K562 (cell line): ENCODE data around the gene ACOD1. TPM values are rescaled to one million over a fixed set of nuclear protein-coding genes. Genes with fewer than 3 reads are reported as not detected.

ENCODE experiments used
- DDX20 ChIP-seq: fragments of 450-650 bp; IDR thresholded peaks from 2 replicates; pipeline ENCODE4 v1.6.1; 2016; ENCODE audit warnings: missing genetic modification characterization, low read depth, mild to moderate bottlenecking, missing compliant biosample characterization, moderate library complexity
- FOXP1 ChIP-seq: sonication (generic); formaldehyde crosslinking; IDR thresholded peaks from 2 replicates; pipeline ENCODE4 v1.8.0; 2022; ENCODE audit warnings: mild to moderate bottlenecking, missing genetic modification reagents
- YBX1 ChIP-seq: fragments of 450-650 bp; IDR thresholded peaks from 2 replicates; pipeline ENCODE4 v1.7.1; 2016; ENCODE audit warnings: mild to moderate bottlenecking
- ZFP30 ChIP-seq: fragments of 250-450 bp; sonication (Bioruptor Pico); IDR thresholded peaks from 2 replicates; pipeline ENCODE4 v1.8.0; 2022; ENCODE audit warnings: moderate library complexity, mild to moderate bottlenecking, inconsistent platforms, borderline replicate concordance
- polyA plus RNA-seq, 8 experiments: library from polyadenylated mRNA; depleted of rRNA in 4 of 8; stranded (reverse) in 5 of 8; unstranded in 3 of 8; fragments of >200 nt; fragmentation: Nextera tagmentation in 2 of 8; fragmentation: Illumina TruSeq in 1 of 8; extraction: Ambion mirVana in 2 of 8; extraction: Trizol in 1 of 8; gene quantifications; 2 replicates each; pipeline versions ENCODE4 v1.2.1 to v1.2.3, GENCODE V29; 2011 to 2014; ENCODE audit warnings: inconsistent platforms in 1 of 8, missing spikeins in 1 of 8
- total RNA-seq, 7 experiments: library from RNA; depleted of rRNA in 6 of 7; stranded (reverse); fragments of >200 nt in 6 of 7; fragmentation: Illumina TruSeq in 2 of 7; extraction: Trizol in 2 of 7; gene quantifications; 2 replicates each; pipeline versions ENCODE4 v1.2.1 to v1.2.3, GENCODE V29; 2011 to 2021; ENCODE audit warnings: low replicate concordance in 1 of 7
- TF ChIP-seq, protein P1 (sequence below): fragments of 200-400 bp; formaldehyde crosslinking; IDR thresholded peaks from 2 replicates; pipeline ENCODE4 v1.6.1; 2017; ENCODE audit warnings: mild to moderate bottlenecking, low read depth, low read length, moderate library complexity
- TF ChIP-seq, protein P2 (sequence below), 3 experiments: fragments of 200-800 bp in 1 of 3; fragments of 250-450 bp in 1 of 3; fragments of 450-650 bp in 1 of 3; sonication (Bioruptor Pico) in 1 of 3; sonication (Bioruptor generic) in 1 of 3; formaldehyde crosslinking in 1 of 3; IDR thresholded peaks; 2 replicates each; pipeline versions ENCODE4 v1.6.1 to v1.8.0; 2016 to 2022; ENCODE audit warnings: mild to moderate bottlenecking in 2 of 3, missing genetic modification characterization in 2 of 3, missing compliant biosample characterization in 1 of 3, moderate library complexity in 1 of 3

Gene ACOD1
- total and polyA plus RNA-seq, 9 of the 15 experiments (the other 6 are each of a cell fraction or from before 2014, with no cell fraction given): not detected

DNA sequence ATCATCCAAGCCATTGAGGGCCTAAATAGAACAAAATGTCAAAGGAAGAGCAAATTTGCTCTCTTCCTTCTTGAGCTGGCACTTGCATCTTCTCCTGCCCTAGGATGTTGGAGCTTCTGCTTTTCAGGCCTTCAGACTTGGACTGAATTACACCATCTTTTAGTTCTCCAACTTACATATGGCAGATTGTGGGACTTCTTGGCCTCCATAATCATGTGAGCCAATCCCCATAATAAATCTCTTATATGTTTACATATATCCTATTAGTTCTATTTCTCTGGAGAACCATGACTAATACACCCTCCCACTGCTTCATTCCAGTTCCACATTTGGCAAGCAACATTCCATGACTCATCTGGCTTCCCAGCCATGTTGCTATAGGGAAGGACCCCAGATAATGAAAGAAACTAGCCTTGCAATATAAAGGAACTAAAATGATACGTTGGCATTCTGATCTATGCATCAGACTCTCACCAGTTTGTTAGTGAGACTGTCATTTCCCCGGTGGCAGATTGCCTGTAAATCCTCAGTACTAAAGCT lies 11.0 kb upstream of the ACOD1 start (continued):
- TF ChIP-seq, protein P1, sequence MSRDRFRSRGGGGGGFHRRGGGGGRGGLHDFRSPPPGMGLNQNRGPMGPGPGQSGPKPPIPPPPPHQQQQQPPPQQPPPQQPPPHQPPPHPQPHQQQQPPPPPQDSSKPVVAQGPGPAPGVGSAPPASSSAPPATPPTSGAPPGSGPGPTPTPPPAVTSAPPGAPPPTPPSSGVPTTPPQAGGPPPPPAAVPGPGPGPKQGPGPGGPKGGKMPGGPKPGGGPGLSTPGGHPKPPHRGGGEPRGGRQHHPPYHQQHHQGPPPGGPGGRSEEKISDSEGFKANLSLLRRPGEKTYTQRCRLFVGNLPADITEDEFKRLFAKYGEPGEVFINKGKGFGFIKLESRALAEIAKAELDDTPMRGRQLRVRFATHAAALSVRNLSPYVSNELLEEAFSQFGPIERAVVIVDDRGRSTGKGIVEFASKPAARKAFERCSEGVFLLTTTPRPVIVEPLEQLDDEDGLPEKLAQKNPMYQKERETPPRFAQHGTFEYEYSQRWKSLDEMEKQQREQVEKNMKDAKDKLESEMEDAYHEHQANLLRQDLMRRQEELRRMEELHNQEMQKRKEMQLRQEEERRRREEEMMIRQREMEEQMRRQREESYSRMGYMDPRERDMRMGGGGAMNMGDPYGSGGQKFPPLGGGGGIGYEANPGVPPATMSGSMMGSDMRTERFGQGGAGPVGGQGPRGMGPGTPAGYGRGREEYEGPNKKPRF: no peak
- TF ChIP-seq YBX1: no peak
- TF ChIP-seq FOXP1: no peak
- no peak for TF ChIP-seq DDX20 (tag)
- TF ChIP-seq ZFP30 (CRISPR knock-in tag): no peak
- TF ChIP-seq, protein P2, sequence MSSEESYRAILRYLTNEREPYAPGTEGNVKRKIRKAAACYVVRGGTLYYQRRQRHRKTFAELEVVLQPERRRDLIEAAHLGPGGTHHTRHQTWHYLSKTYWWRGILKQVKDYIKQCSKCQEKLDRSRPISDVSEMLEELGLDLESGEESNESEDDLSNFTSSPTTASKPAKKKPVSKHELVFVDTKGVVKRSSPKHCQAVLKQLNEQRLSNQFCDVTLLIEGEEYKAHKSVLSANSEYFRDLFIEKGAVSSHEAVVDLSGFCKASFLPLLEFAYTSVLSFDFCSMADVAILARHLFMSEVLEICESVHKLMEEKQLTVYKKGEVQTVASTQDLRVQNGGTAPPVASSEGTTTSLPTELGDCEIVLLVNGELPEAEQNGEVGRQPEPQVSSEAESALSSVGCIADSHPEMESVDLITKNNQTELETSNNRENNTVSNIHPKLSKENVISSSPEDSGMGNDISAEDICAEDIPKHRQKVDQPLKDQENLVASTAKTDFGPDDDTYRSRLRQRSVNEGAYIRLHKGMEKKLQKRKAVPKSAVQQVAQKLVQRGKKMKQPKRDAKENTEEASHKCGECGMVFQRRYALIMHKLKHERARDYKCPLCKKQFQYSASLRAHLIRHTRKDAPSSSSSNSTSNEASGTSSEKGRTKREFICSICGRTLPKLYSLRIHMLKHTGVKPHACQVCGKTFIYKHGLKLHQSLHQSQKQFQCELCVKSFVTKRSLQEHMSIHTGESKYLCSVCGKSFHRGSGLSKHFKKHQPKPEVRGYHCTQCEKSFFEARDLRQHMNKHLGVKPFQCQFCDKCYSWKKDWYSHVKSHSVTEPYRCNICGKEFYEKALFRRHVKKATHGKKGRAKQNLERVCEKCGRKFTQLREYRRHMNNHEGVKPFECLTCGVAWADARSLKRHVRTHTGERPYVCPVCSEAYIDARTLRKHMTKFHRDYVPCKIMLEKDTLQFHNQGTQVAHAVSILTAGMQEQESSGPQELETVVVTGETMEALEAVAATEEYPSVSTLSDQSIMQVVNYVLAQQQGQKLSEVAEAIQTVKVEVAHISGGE (CRISPR knock-in tag; IDR thresholded peaks at IDR 0.05): no peak
